ENCODE measurements around the gene HCN2. TPM values are rescaled to one million over a fixed set of nuclear protein-coding genes. Genes with fewer than 3 reads are reported as not detected.

Gene HCN2
- polyA plus RNA-seq (2013, experiment 1 of 2): 0.10 TPM
- polyA plus RNA-seq (2013, experiment 2 of 2): 0.10 TPM

GRCh38 chr19:589693-590395, at the start of gene HCN2:
Gene HCN2 (plus strand): TSS chr19:589881. CDS start chr19:589946, 65 bp downstream.
- Histone ChIP-seq H3K79me1 (ENCODE audit: low read depth, low read length) (peaks cover 7% of the 10 kb centered on the region), H2BK12ac (ENCODE audit: low read length) (no peak within 1 kb of the TSS), H3K18ac (ENCODE audit: low read length) (peak within 1 kb of the TSS; percentile 71), H3K27ac (replicated peaks; ENCODE audit: low read length) (no peak within 1 kb of the TSS), H3K4me1 (ENCODE audit: control insufficient read depth in 2 of 2, insufficient read depth in 1 of 2, low read depth in 1 of 2, low read length in 2 of 2) (peaks cover 5% of the 10 kb centered on the region in 2 donors), H3K36me3 (replicated peaks in 1 of 2; ENCODE audit: control insufficient read depth in 2 of 2, insufficient read depth in 2 of 2, low read length in 2 of 2) (no peaks in the 10 kb centered on the region), H3K9ac (ENCODE audit: low read depth, low read length, poor library complexity) (peak within 1 kb of the TSS; percentile 44), H3K23ac (ENCODE audit: low read depth, low read length, poor library complexity) (peak within 1 kb of the TSS; percentile 93), H4K8ac (ENCODE audit: low read depth, low read length) (no peak within 1 kb of the TSS), H3K4ac (ENCODE audit: low read length) (no peak within 1 kb of the TSS), H2BK15ac (ENCODE audit: low read length) (peak within 1 kb of the TSS; percentile 37), H3K4me3 (ENCODE audit: low read length in 2 of 2) (peak within 1 kb of the TSS in 1 of 2 donors; percentile 34), H2AFZ (ENCODE audit: low read length) (peak within 1 kb of the TSS; percentile 53), H3K9me3 (replicated peaks in 1 of 2; ENCODE audit: control insufficient read depth in 2 of 2, insufficient read depth in 1 of 2, low read depth in 1 of 2, low read length in 2 of 2) (peaks cover 0 to 1% of the 10 kb centered on the region in 2 donors), H4K91ac (ENCODE audit: low read depth, low read length, poor library complexity) (no peak within 1 kb of the TSS), H2BK5ac (ENCODE audit: low read length) (peak within 1 kb of the TSS; percentile 13), H3K14ac (ENCODE audit: low read length) (no peak within 1 kb of the TSS), H3K4me2 (ENCODE audit: insufficient read depth, low read length, poor library complexity, severe bottlenecking) (peak within 1 kb of the TSS; percentile 54), H2AK5ac (ENCODE audit: low read depth, low read length) (peak within 1 kb of the TSS; percentile 81), H3K27me3 (ENCODE audit: control insufficient read depth in 3 of 3, insufficient read depth in 3 of 3, low read depth in 1 of 3, low read length in 3 of 3) (peaks cover 26 to 60% (median 49%) of the 10 kb centered on the region in 3 experiments), H2BK120ac (ENCODE audit: low read depth, low read length) (no peak within 1 kb of the TSS)
- DNase-seq (ENCODE audit: low spot score): no peak
- no CpG with 5 or more reads among the region's 132 CpGs for WGBS, 2 donors (ENCODE audit: extremely low coverage in 2 of 2, insufficient read length in 2 of 2, insufficient replicate concordance in 1 of 2)

GRCh38 chr19:540867-541637, 48.6 kb upstream of the HCN2 start:
- Histone ChIP-seq H2AFZ (ENCODE audit: low read length) (no peak overlapping the region), H2BK15ac (ENCODE audit: low read length) (no peak overlapping the region), H3K36me3 (replicated peaks in 1 of 2; ENCODE audit: control insufficient read depth in 2 of 2, insufficient read depth in 2 of 2, low read length in 2 of 2) (peaks cover 38 to 60% of the 10 kb centered on the region in 2 donors), H2BK12ac (ENCODE audit: low read length) (no peak overlapping the region), H4K91ac (ENCODE audit: low read depth, low read length, poor library complexity) (no peak overlapping the region), H3K4me1 (ENCODE audit: control insufficient read depth in 2 of 2, insufficient read depth in 1 of 2, low read depth in 1 of 2, low read length in 2 of 2) (peaks cover 0 to 2% of the 10 kb centered on the region in 2 donors), H3K18ac (ENCODE audit: low read length) (no peak overlapping the region), H3K27ac (replicated peaks; ENCODE audit: low read length) (no peak overlapping the region), H3K9ac (ENCODE audit: low read depth, low read length, poor library complexity) (no peak overlapping the region), H2BK5ac (ENCODE audit: low read length) (no peak overlapping the region), H2BK120ac (ENCODE audit: low read depth, low read length) (no peak overlapping the region), H3K4me2 (ENCODE audit: insufficient read depth, low read length, poor library complexity, severe bottlenecking) (no peak overlapping the region), H3K23ac (ENCODE audit: low read depth, low read length, poor library complexity) (no peak overlapping the region), H3K79me1 (ENCODE audit: low read depth, low read length) (peaks cover 24% of the 10 kb centered on the region), H3K14ac (ENCODE audit: low read length) (no peak overlapping the region), H3K27me3 (ENCODE audit: control insufficient read depth in 3 of 3, insufficient read depth in 3 of 3, low read depth in 1 of 3, low read length in 3 of 3) (no peaks in the 10 kb centered on the region), H3K4me3 (ENCODE audit: low read length in 2 of 2) (no peak overlapping the region), H2AK5ac (ENCODE audit: low read depth, low read length) (no peak overlapping the region), H3K4ac (ENCODE audit: low read length) (no peak overlapping the region), H3K9me3 (replicated peaks in 1 of 2; ENCODE audit: control insufficient read depth in 2 of 2, insufficient read depth in 1 of 2, low read depth in 1 of 2, low read length in 2 of 2) (no peaks in the 10 kb centered on the region), H4K8ac (ENCODE audit: low read depth, low read length) (no peak overlapping the region)
- DNase-seq (ENCODE audit: low spot score): no peak
- WGBS, 2 donors (ENCODE audit: extremely low coverage in 2 of 2, insufficient read length in 2 of 2, insufficient replicate concordance in 1 of 2): no CpG with 5 or more reads among the region's 51 CpGs

DNA sequence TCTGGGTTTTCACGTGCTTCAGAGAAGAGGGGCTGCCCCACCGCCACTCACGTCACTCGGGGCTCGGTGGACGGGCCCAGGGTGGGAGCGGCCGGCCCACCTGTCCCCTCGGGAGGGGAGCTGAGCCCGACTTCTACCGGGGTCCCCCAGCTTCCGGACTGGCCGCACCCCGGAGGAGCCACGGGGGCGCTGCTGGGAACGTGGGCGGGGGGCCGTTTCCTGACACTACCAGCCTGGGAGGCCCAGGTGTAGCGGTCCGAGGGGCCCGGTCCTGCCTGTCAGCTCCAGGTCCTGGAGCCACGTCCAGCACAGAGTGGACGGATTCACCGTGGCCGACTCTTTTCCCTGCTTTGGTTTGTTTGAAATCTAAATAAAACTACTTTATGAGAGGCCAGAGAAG, 48.0 kb upstream of the HCN2 start:
- Histone ChIP-seq H3K23ac (ENCODE audit: low read depth, low read length, poor library complexity) (peak overlapping the region; percentile 55), H3K4ac (ENCODE audit: low read length) (no peak overlapping the region), H2BK12ac (ENCODE audit: low read length) (no peak overlapping the region), H3K79me1 (ENCODE audit: low read depth, low read length) (peaks cover 18% of the 10 kb centered on the region), H3K36me3 (replicated peaks in 1 of 2; ENCODE audit: control insufficient read depth in 2 of 2, insufficient read depth in 2 of 2, low read length in 2 of 2) (peaks cover 32 to 54% of the 10 kb centered on the region in 2 donors), H2BK5ac (ENCODE audit: low read length) (no peak overlapping the region), H3K14ac (ENCODE audit: low read length) (no peak overlapping the region), H4K8ac (ENCODE audit: low read depth, low read length) (no peak overlapping the region), H3K27me3 (ENCODE audit: control insufficient read depth in 3 of 3, insufficient read depth in 3 of 3, low read depth in 1 of 3, low read length in 3 of 3) (no peaks in the 10 kb centered on the region), H3K27ac (replicated peaks; ENCODE audit: low read length) (no peak overlapping the region), H3K9ac (ENCODE audit: low read depth, low read length, poor library complexity) (no peak overlapping the region), H4K91ac (ENCODE audit: low read depth, low read length, poor library complexity) (no peak overlapping the region), H3K4me2 (ENCODE audit: insufficient read depth, low read length, poor library complexity, severe bottlenecking) (no peak overlapping the region), H3K18ac (ENCODE audit: low read length) (no peak overlapping the region), H2AFZ (ENCODE audit: low read length) (no peak overlapping the region), H3K9me3 (replicated peaks in 1 of 2; ENCODE audit: control insufficient read depth in 2 of 2, insufficient read depth in 1 of 2, low read depth in 1 of 2, low read length in 2 of 2) (no peaks in the 10 kb centered on the region), H3K4me3 (ENCODE audit: low read length in 2 of 2) (no peak overlapping the region), H2BK120ac (ENCODE audit: low read depth, low read length) (no peak overlapping the region), H2BK15ac (ENCODE audit: low read length) (no peak overlapping the region), H2AK5ac (ENCODE audit: low read depth, low read length) (no peak overlapping the region), H3K4me1 (ENCODE audit: control insufficient read depth in 2 of 2, insufficient read depth in 1 of 2, low read depth in 1 of 2, low read length in 2 of 2) (peaks cover 0 to 2% of the 10 kb centered on the region in 2 donors)
- WGBS, 2 donors (ENCODE audit: extremely low coverage in 2 of 2, insufficient read length in 2 of 2, insufficient replicate concordance in 1 of 2): no CpG with 5 or more reads among the region's 26 CpGs
- no peak for DNase-seq (ENCODE audit: low spot score)
